ENCODE data around the gene TMEM187.

The TMEM187 gene

GRCh38 chrX:154006947-154007346, 34.4 kb downstream of the TMEM187 start:
- DNase-seq: no peak

- no peak for DNase-seq
Measured at GRCh38 chrX:154008521-154008920, 36.0 kb downstream of the TMEM187 start.

GRCh38 chrX:154010330-154011087, 38.0 kb downstream of the TMEM187 start:
- no peak for DNase-seq

DNA sequence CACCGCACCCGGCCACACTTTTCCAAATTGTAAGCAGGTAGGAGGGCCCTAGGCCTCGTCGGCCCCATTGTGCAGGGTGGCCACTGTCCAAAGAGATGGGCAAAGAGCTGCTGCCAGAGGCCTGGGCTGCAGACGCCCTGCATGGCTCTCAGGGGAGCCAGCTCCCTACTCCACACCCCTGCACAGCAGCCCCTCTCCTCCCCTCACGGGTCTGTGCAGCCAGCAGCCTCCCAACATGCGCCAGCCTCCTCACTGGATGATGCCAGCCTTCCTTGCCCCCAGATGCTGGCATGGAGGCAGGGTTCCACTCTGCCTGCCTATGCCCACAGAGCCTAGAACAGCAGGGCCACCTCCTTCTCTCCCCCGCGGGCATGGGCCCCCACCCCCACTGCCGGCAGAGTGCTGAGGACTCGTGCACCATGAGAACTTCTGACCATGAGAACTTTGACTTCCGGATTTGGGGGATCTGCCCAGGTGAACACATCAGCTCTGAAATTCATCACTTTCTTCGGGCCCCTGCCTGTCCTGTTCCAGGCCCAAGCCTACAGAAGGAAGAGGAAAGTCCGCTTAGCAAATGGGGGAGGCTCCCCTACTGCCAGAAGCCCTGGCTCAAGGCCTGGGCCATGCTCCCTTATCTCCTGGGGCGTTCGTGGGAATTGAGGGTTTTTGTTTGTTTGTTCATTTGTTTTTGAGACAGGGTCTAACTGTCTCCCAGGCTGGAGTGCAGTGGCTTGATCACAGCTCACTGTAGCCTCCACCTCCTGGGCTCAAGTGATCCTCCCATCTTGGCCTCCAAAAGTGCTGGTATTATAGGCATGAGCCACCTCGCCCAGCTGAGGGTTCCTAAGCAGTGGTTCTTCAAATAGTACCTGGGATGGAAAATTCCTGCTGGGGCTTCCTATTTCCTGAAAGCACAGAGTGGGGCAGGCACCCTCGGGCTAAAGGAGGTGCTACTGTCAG, 39.1 kb downstream of the TMEM187 start:
- no peak for DNase-seq

DNA sequence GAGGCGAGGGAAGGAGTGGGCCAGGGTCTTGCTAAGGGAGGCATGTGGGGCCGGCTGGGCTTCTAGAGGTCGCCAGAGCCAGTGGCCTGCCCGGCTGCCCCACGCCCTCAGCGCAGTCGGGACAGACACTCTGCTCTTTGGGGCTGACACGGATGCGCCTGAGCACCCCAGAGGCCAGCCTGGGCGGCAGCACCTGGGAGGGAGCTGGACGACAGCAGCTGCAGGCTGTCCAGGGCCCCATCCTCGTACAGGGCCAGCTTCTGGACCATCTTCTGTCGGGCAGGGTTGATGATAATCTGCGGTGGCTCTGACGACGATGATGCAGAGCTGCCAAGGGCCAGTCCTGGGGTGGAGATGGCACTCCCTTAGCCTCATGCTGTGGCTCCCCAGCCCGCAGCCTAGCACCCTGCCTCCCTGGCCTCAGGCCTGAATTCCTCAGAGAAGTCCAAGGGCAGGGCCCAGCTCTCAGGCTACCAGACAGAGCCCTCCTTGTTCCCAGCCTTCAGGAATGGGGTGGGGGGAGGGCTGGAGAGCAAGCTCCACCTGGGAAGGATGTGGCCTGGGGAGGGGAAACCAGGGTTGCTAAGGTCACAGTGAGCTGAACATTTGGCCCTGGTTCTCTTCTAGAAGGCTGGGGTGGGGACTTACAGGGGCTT, 39.9 kb downstream of the TMEM187 start:
- DNase-seq: no peak

GRCh38 chrX:154013001-154013421, 40.5 kb downstream of the TMEM187 start:
- no peak for DNase-seq

DNA sequence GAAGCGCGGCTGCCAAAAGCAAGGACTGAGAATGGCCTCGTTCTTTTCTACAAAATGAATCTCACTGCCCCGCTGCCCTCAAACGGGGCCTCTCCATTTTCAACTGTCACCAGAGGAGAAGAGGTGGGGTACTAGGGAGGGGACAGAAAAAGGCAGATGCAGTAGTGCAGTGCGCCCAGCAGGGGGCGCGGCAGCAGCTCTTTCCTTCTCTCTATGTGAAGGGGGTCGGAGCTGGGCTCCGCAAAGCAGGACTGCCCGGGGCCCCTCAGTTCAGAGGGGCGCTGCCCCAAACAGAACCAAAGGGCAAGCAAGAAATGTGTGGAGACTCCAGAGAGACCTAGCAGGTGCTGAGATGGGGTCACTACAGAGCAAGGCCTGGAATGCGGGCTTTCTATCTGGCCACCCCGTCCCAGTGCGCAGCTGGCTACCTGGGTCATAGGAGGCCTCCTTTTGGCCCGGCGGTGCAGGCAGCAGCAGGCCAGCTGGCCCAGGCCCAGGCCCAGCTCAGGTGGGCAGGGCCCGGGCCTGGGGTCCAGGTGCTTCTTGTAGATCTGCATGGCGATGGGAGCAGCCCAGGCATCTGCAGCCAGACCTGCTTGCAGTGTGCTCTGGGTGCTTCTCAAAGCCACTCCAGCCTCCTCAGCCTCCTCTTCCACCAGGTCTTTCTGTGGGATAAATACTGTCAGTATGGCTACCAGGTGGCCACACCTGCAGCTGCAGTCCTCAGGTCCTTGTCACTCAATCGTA, 41.2 kb downstream of the TMEM187 start:
- DNase-seq: peak; percentile 26

DNA sequence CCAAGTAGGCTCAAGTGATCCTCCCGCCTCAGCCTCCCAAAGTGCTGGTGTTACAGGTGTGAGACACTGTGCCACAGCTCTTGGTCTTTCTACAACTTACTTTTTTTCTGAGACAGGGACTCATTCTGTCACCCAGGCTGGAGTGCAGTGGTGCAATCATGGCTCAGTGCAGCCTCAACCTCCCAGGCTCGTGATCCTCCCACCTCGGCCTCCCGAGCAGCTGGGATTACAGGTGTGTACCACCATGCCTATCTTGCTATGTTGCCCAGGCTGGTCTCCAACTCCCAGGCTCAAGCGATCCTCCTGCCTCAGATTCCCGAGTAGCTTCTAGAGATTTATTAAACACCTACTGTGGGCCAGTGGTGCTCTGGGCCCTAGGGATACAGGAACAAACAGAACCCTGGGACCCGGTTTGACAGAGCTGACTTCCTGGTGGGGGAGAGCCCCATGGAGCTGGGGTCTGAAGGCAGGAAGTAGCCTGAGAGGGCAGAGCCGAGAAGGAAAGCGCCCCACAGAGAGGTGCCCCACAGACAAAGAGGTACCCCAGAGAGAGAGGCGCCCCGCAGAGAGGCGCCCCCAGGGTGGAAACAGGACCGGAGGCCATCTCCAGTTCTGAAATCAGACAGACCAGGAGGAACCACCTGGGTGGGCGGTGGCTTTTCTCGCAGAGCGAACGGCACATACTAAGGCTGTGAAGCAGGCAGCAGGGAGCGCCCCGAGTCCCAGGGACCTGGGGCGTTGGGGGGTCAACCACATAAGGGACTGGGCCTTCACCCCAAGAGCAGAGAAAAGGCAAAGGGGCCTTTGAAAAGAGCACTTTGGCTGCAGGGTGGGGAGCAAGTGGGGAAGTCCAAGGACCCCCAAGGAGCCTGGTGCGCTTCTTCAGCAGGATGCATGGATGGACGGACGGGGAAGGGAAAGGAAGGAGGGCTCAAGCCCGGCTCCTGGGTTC, 42.2 kb downstream of the TMEM187 start:
- no peak for DNase-seq

- DNase-seq: no peak
Measured at GRCh38 chrX:154015581-154016264, 43.2 kb downstream of the TMEM187 start.

DNA sequence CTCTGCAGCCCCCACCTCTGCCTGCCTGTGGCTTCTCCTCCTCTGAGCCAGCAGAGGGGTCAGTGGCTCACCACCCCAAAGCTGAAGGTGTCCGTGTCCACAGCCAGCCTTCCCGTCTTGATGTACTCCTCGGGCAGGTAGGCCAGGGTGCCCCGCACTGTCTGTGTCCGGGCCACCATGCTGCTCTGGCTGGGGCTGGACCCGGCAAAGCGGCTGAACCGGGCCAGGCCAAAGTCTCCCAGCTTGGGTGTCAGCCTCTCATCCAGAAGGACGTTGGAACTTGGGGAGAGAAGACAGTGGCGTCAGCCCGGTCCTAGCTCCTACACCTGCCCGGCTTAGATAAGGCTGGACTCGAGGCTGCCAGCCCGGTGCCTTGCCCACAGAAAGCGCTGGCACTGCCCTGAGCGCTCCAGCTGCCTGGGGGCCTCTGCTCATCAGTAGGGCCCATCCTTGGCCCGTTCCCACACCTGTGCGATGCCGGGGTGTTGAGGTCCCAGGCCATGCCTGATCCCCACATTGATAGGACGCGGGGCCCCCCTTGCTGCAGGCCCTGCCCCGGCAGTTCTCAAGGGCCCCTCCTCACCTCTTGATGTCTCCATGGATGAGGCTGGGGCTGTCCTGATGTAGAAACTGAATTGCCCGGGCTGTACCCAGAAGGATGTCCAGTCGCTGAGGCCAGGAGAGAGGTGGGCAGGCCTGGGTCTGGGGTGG, 44.0 kb downstream of the TMEM187 start:
- DNase-seq: no peak

- DNase-seq: no peak
Measured at GRCh38 chrX:154017766-154018517, 45.4 kb downstream of the TMEM187 start.

GRCh38 chrX:154018518-154019060, 46.0 kb downstream of the TMEM187 start:
- DNase-seq: no peak

DNA sequence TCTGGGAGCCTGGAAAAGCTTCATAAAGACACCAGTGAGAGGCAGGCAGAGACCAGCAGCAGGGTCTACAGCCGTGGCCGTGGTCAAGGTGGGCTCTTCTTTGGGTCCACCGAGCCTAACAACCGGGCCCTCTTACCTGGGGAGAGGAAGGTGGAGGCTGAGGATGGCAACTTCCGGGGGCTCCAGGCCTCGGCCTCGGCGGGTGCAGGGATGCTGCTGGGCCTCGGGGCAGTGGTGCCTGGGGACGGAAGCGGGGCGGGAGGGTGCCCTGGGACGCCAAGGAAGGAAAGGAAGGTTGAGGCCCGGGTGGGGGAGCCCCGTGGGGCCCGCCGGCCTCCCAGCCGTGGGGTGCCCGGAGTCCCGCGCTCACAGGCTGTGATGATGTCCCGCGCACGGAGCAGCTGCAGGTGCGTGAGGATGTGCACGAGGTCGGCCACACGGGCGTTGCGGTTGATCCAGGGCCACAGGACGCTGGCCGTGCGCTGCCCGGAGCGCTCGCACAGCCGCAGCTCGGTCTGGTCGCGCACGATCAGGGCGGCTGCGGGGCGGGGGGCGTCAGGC, 46.6 kb downstream of the TMEM187 start:
- no peak for DNase-seq

DNA sequence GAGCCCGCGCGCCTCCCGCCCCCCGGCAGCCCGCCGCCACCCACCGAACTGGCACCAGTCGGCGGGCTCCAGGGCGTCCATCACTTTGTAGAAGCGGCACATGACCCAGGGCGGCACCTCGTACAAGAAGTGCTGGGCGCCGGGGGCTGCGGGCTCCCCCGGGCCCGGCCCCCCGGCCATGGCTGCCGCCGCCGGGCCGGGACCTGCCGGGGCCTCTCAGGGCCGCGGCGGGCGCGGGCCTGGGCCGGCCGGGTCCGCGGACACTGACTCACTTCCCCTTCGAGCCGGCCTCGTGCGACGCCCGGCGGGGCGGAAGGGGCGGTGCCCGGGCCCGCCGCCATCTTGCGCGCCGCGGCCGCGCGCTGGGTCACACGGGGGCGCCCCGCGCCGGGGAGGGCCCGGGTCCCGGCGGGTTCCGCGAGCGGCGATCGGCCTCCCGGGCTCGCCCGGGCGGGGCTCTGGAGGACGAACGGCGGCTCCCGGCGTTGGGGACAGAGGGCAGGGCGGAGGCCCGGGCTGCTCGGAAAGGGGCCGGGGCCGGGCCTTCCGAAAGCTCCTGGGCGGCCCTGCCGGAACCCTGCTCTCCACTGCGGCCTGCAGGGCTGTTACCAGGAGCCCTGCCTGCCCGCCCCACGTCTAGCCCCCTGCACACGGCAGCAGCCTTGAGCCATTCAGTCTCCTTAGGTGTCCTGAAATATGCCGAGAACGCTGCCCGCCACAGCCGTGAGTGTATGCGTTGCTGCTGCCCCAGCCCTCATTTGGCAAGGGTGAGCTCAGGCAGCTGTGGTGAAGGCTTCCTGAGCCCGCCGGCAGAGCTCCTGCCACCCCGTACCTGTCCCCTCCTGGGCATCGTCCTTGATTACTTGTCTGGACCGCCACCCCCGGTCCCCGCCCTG, 47.3 kb downstream of the TMEM187 start, which contains the start of gene IRAK1:
Gene IRAK1 (minus strand): TSS at position 270 of the 896 bp plus-strand sequence. CDS start 90 bp downstream, at position 180.
- peak; percentile 32 for DNase-seq

- DNase-seq: no peak
Measured at GRCh38 chrX:154020536-154021115, 48.1 kb downstream of the TMEM187 start.

DNA sequence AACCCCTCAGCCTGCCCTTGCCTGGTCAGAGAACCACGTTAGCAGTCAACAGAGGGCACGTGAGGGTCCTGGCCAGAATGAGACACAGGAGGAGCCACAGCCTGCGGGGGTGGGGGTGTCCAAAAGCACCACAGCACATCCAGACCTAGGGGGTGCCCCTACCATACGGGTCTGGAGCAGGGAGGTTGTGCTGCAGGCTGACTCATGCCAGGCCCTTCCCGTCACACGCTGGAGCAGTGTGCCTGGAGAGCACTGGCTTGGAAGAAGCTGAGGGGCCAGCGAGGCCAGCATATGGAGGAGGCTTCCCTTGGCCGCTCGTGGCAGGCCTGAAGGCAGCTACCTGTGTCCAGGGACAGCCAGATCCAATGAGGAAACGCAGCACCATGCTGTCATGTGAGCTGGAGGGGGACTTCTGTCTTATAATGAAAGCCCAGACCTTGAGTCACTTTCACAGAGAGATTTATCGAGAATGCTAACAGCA, 48.6 kb downstream of the TMEM187 start:
- DNase-seq: no peak

DNA sequence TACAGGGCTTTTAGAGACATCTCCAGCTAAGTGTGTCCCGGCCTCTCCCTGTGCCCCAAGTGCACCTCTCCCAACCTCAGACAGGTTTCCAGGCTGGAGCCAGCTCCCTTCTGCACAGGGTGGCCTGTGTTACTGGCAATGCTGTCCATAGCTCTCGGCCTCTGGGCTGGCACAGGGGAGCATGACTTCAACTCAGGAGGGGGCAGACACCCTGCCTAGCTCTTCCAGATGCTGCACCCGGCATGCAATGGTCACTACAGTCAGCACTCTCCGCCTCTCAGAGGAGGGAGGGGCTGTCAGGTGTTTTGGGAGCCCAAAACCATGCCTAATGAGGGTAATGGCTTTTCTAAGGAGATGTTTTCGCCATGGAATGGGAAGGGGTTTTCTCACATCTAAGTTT, 49.6 kb downstream of the TMEM187 start:
- DNase-seq: no peak
